ENCODE data around the gene DTHD1. TPM values are rescaled to one million over a fixed set of nuclear protein-coding genes. Genes with fewer than 3 reads are reported as not detected.

Gene DTHD1
- total RNA-seq, 3 donors from 2014 or later = 0.12 to 0.55 (median 0.22) TPM

DNA sequence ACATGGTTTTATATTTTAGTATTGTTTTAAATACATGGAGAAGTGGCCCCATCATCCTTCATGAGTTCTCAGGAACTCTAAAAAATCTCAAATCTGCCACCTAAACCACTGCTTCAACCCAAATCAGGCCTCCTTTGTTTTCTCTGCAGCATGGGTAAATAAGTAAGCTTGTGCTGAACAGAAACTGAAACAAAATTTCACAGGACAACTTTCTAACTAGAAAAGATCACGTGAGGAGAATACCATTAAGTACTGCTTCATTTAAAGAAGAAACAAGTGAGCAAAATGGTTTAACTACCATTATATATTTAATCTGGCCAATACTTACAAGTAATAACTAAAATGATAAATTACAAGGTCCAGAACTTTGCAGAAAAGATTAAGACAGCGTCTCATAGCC is 39.6 kb upstream of the DTHD1 start:
- Histone ChIP-seq H3K4me3 (no peak overlapping the region), H3K9me3 (no peaks in the 10 kb centered on the region), H3K36me3 (ENCODE audit: low read depth) (no peaks in the 10 kb centered on the region), H3K4me1 (ENCODE audit: low read depth) (peaks cover 9% of the 10 kb centered on the region)
- TF ChIP-seq CTCF (IDR thresholded peaks at IDR 0.05) = no peak
- ATAC-seq (peak; percentile 15), DNase-seq (no peak)
- intact Hi-C loops (cut with DNase I, micrococcal nuclease) = no loop called here

- no peaks in the 10 kb centered on the region for H3K36me3 ChIP-seq (ENCODE audit: low read depth)
- intact Hi-C loops (cut with DNase I, micrococcal nuclease) = no loop called here
- no peak for TF ChIP-seq CTCF (IDR thresholded peaks at IDR 0.05)
- no peak overlapping the region for H3K4me3 ChIP-seq
- DNase-seq (peak in 1 of 3 donors; percentile 45), ATAC-seq (no peak)
- H3K9me3 ChIP-seq = no peaks in the 10 kb centered on the region
- peaks cover 9% of the 10 kb centered on the region for H3K4me1 ChIP-seq (ENCODE audit: low read depth)
Measured at GRCh38 chr4:36242629-36243354, 38.6 kb upstream of the DTHD1 start.

DNA sequence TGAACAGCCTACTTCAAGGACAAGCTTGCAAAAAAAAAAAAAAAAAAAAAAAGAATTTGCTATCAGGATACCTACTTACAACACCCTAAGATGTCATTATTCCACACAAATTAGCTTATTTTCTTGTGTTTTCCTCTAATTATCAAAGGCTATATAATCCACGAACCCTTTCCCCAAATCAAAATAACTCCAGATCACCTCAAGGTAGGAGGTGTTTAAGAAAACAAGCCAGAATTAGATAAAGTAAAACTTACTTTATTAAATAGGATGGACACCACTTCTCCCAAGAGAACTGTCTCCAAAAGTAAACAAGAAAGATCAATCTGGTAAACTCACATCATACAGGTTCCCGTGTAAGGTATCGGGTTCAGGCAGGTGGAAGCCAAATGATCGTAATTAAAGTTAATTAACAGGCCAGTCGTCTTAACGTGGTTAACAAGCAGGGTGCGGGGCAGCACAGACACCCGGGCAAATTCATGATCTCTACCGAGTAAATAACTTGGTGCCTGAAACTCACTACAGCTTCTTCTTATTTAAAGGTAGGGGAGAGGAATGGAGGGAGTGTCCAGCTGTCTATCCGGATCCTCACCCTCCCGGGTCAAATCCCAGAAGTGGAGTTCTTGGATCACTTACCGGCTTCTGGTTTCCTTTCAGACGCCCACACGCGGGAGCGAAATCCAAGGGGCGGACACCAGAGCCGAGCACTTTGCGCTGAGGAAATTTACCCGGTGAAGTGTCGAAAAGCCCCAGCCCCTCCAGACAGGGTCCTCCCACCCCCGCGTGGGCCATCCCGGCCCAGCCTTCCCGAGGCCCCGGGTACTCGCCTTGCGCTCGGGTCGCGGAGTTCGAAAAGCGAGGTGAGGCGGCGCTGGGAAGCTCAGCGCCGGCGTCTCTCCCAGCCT is 37.8 kb upstream of the DTHD1 start:
- Histone ChIP-seq H3K36me3 (ENCODE audit: low read depth) (no peaks in the 10 kb centered on the region), H3K4me1 (ENCODE audit: low read depth) (peaks cover 9% of the 10 kb centered on the region), H3K9me3 (no peaks in the 10 kb centered on the region), H3K4me3 (peak overlapping the region; percentile 67)
- ATAC-seq (peak; percentile 65), DNase-seq (peak; percentile 68 to 75 (median 72))
- no peak for TF ChIP-seq CTCF (IDR thresholded peaks at IDR 0.05)
- intact Hi-C loops (cut with DNase I, micrococcal nuclease) = no loop called here

DNA sequence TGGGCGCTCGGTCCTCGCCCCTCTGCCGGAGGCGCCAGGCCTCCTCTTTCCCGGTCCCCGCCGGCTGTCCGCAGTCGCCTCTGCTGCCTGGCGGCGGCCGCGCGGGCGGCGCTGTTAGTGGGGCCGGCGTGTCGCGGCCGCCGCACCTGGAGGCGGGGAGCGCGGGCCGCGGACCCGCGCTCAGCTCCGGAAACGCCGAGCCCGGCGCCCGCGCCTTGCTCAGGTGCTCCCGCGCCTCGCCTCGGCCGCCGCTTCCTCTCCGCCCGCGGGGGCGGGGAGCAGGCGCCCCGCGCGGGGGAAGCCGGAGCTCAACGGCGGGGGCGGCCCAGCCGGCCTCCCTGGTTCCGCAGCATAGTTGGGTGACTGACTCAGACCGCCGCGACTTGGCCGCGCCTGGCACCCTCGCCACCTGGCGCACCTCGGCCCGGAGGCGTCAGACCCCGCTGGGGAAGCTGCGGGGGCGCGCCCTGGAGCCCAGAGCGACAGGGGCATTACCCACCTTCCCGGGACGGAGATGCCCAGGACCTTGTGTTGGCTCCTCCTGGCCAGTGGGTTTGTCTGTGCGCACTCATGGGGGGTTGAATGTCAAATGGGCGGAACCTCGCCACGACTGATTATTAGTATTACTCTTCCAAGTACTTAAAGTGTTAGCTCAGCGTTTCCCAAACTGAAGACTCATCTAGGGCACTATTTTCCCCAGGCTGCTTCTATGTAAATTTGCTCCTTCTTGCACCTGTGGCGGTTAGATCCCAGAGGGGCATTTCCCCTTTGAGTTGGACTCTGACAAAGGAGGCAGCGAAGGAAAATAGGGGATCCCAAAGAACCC is 36.9 kb upstream of the DTHD1 start, which contains the start of gene ARAP2:
ARAP2 (minus strand) TSS at position 258 of the 826 bp plus-strand sequence. CDS start 15,028 bp downstream, outside the sequence.
- Histone ChIP-seq H3K4me1 (ENCODE audit: low read depth) (peaks cover 9% of the 10 kb centered on the region), H3K4me3 (peak within 1 kb of the TSS; percentile 67), H3K36me3 (ENCODE audit: low read depth) (no peaks in the 10 kb centered on the region), H3K9me3 (no peaks in the 10 kb centered on the region)
- intact Hi-C loops (cut with DNase I, micrococcal nuclease) = no loop called here
- TF ChIP-seq CTCF (IDR thresholded peaks at IDR 0.05) = peak; percentile 19
- peak; percentile 86 for ATAC-seq
- peak; percentile 62 to 83 (median 80) for DNase-seq

- DNase-seq (no peak), ATAC-seq (no peak)
- H3K36me3 ChIP-seq (ENCODE audit: low read depth) = no peaks in the 10 kb centered on the region
- no peak for TF ChIP-seq CTCF (IDR thresholded peaks at IDR 0.05)
- no peak overlapping the region for H3K4me3 ChIP-seq
- no peaks in the 10 kb centered on the region for H3K4me1 ChIP-seq (ENCODE audit: low read depth)
- intact Hi-C loops (cut with DNase I, micrococcal nuclease) = no loop called here
- no peaks in the 10 kb centered on the region for H3K9me3 ChIP-seq
Measured at GRCh38 chr4:36249610-36250009, 31.8 kb upstream of the DTHD1 start.

Data from mucosa of descending colon (tissue), 3 donors.